Activated effector memory CD4-positive, alpha-beta T cell treated with Interleukin-2 at 50 U/mL for 16 hours (primary cell): ENCODE data around the gene ATOX1.
"Not testable (repeated sequence)": the region's sequence is repeated elsewhere in the genome, so short reads cannot be mapped to it uniquely, and the experiment has no call there.

ENCODE experiments used
- DNase-seq: peaks from one replicate; pipeline ENCODE4 v3.0.0-alpha.2; 2020

Gene ATOX1

GRCh38 chr5:151758430-151759241 is at the start of gene ATOX1:
Gene ATOX1, minus strand, starts transcription at chr5:151758631. Its CDS starts 80 bp downstream, at chr5:151758551.
- DNase-seq, result peak; percentile 89

GRCh38 chr5:151805414-151806223 is 47.2 kb upstream of the ATOX1 start:
- DNase-seq, result no peak

GRCh38 chr5:151800532-151800931 is 42.1 kb upstream of the ATOX1 start:
- DNase-seq, result no peak

GRCh38 chr5:151799407-151799806 is 41.0 kb upstream of the ATOX1 start:
- DNase-seq, result no peak

GRCh38 chr5:151798674-151799073 is 40.2 kb upstream of the ATOX1 start:
- no peak for DNase-seq

GRCh38 chr5:151795426-151795825 is 37.0 kb upstream of the ATOX1 start:
- DNase-seq, result no peak

GRCh38 chr5:151793358-151793757 is 34.9 kb upstream of the ATOX1 start:
- DNase-seq, result no peak

GRCh38 chr5:151787817-151788216 is 29.4 kb upstream of the ATOX1 start:
- no peak for DNase-seq

- no peak for DNase-seq
These were observed 28.0 kb upstream of the ATOX1 start for GRCh38 chr5:151786468-151786867.

- no peak for DNase-seq
These were observed 25.7 kb upstream of the ATOX1 start for GRCh38 chr5:151784141-151784540.

GRCh38 chr5:151783664-151784063 is 25.2 kb upstream of the ATOX1 start:
- not testable (repeated sequence) for DNase-seq

- no peak for DNase-seq
These were observed 22.8 kb upstream of the ATOX1 start for GRCh38 chr5:151781201-151781600.

- DNase-seq, result no peak
These were observed 21.9 kb upstream of the ATOX1 start for GRCh38 chr5:151780348-151780747.

GRCh38 chr5:151779531-151780125 is 21.2 kb upstream of the ATOX1 start:
- DNase-seq, result no peak

- DNase-seq, result no peak
These were observed 16.7 kb upstream of the ATOX1 start for GRCh38 chr5:151775025-151775606.

GRCh38 chr5:151773951-151774350 is 15.5 kb upstream of the ATOX1 start:
- DNase-seq, result no peak

- DNase-seq, result no peak
These were observed 14.6 kb upstream of the ATOX1 start for GRCh38 chr5:151772846-151773561.

- peak; percentile 33 for DNase-seq
These were observed 13.8 kb upstream of the ATOX1 start for GRCh38 chr5:151772029-151772845.

GRCh38 chr5:151771259-151772028 is 13.0 kb upstream of the ATOX1 start, which contains the start of gene G3BP1:
Gene G3BP1, plus strand, starts transcription at chr5:151771954. Its CDS starts 14,667 bp downstream, at chr5:151786621.
- peak; percentile 99 for DNase-seq

- DNase-seq, result no peak
These were observed 12.2 kb upstream of the ATOX1 start for GRCh38 chr5:151770383-151771258.
